HepG2 (cell line): ENCODE data around the gene COA3. TPM values are rescaled to one million over a fixed set of nuclear protein-coding genes. Genes with fewer than 3 reads are reported as not detected.

Experiments used
- BCL6 ChIP-seq: IDR thresholded peaks from 2 replicates; pipeline ENCODE4 v1.6.1; 2016; ENCODE audit warnings: missing genetic modification reagents, missing compliant biosample characterization
- ELF3 ChIP-seq: IDR thresholded peaks from 2 replicates; pipeline ENCODE4 v1.6.1; 2016; ENCODE audit warnings: missing genetic modification reagents, missing compliant biosample characterization
- FOXA3 ChIP-seq: IDR thresholded peaks from 2 replicates; pipeline ENCODE4 v1.6.1; 2016; ENCODE audit warnings: missing genetic modification reagents, missing compliant biosample characterization
- HNF4A ChIP-seq: sonication (generic); formaldehyde crosslinking; IDR thresholded peaks from 2 replicates; pipeline ENCODE4 v1.4.0; 2020; ENCODE audit warnings: missing genetic modification reagents
- KDM3A ChIP-seq: IDR thresholded peaks from 2 replicates; pipeline ENCODE4 v1.6.1; 2018; ENCODE audit warnings: low read depth, missing compliant biosample characterization
- KLF15 ChIP-seq: sonication (generic); formaldehyde crosslinking; IDR thresholded peaks from 2 replicates; pipeline ENCODE4 v1.8.1; 2023; ENCODE audit warnings: borderline replicate concordance, mild to moderate bottlenecking, inconsistent platforms, missing genetic modification reagents, mixed read lengths
- MBNL3 ChIP-seq: fragments of 250-450 bp; sonication (Bioruptor Pico); conservative IDR thresholded peaks from 2 replicates; pipeline ENCODE4 v1.8.0; 2022; ENCODE audit warnings: mild to moderate bottlenecking, inconsistent platforms
- MIXL1 ChIP-seq: IDR thresholded peaks from 2 replicates; pipeline ENCODE4 v1.6.1; 2016
- POLR2AphosphoS5 ChIP-seq: IDR thresholded peaks from 2 replicates; pipeline ENCODE4 v1.6.1; 2012; ENCODE audit warnings: low read depth, low read length
- RFX1 ChIP-seq: fragments of 450-650 bp; IDR thresholded peaks from 2 replicates; pipeline ENCODE4 v1.6.1; 2017
- THYN1 ChIP-seq: sonication (generic); formaldehyde crosslinking; IDR thresholded peaks from 2 replicates; pipeline ENCODE4 v1.8.1; 2023; ENCODE audit warnings: low read depth, mild to moderate bottlenecking, moderate library complexity, missing genetic modification reagents, borderline replicate concordance
- ZNF101 ChIP-seq: sonication (generic); formaldehyde crosslinking; IDR thresholded peaks from 2 replicates; pipeline ENCODE4 v1.4.0; 2020; ENCODE audit warnings: mild to moderate bottlenecking, low read depth, missing genetic modification reagents, borderline replicate concordance
- ZNF24 ChIP-seq: fragments of 450-650 bp; IDR thresholded peaks from 2 replicates; pipeline ENCODE4 v1.6.1; 2017; ENCODE audit warnings: antibody characterized with exemption, mild to moderate bottlenecking
- ZNF430 ChIP-seq: sonication (generic); formaldehyde crosslinking; IDR thresholded peaks from 2 replicates; pipeline ENCODE4 v1.9.0; 2021; ENCODE audit warnings: mild to moderate bottlenecking, missing genetic modification reagents
- polyA plus RNA-seq, 8 experiments: library from polyadenylated mRNA; depleted of rRNA in 3 of 8; stranded (reverse) in 7 of 8; unstranded in 1 of 8; fragments of >200 nt; fragmentation: Illumina TruSeq in 4 of 8; extraction: Trizol in 4 of 8; gene quantifications; 2 replicates each; pipeline versions ENCODE4 v1.2.1 to v1.2.3, GENCODE V29; 2011 to 2016; ENCODE audit warnings: low read depth in 4 of 8, missing spikeins in 1 of 8, mixed read lengths in 1 of 8; ENCODE audit not compliant: insufficient read depth in 1 of 8
- total RNA-seq, 5 experiments: library from RNA; depleted of rRNA; stranded (reverse); fragments of >200 nt; fragmentation: Illumina TruSeq; extraction: Trizol; gene quantifications; 2 replicates each; pipeline ENCODE4 v1.2.3, GENCODE V29; 2016; ENCODE audit warnings: low read depth in 1 of 5
- TF ChIP-seq, protein P1 (sequence below): sonication (generic); formaldehyde crosslinking; IDR thresholded peaks from 2 replicates; pipeline ENCODE4 v1.5.0; 2020; ENCODE audit warnings: mild to moderate bottlenecking, missing genetic modification reagents
- TF ChIP-seq, protein P2 (sequence below): sonication (generic); formaldehyde crosslinking; IDR thresholded peaks from 2 replicates; pipeline ENCODE4 v1.8.0; 2022; ENCODE audit warnings: mild to moderate bottlenecking, missing genetic modification reagents, moderate library complexity
- TF ChIP-seq, protein P3 (sequence below): IDR thresholded peaks from 2 replicates; pipeline ENCODE4 v1.6.1; 2012; ENCODE audit warnings: low read depth, low read length, improper control_type of control experiment
- TF ChIP-seq, protein P4 (sequence below): sonication (generic); formaldehyde crosslinking; IDR thresholded peaks from 2 replicates; pipeline ENCODE4 v1.4.0; 2020; ENCODE audit warnings: missing genetic modification reagents, borderline replicate concordance
- TF ChIP-seq, protein P5 (sequence below): sonication (generic); formaldehyde crosslinking; conservative IDR thresholded peaks from 2 replicates; pipeline ENCODE4 v1.4.0; 2020; ENCODE audit warnings: mild to moderate bottlenecking, missing genetic modification reagents, moderate library complexity
- TF ChIP-seq, protein P6 (sequence below): sonication (generic); formaldehyde crosslinking; IDR thresholded peaks from 2 replicates; pipeline ENCODE4 v1.5.0; 2020; ENCODE audit warnings: missing genetic modification reagents

Gene COA3
- total and polyA plus RNA-seq, 2 of the 13 experiments (the other 11 are each of a cell fraction or from before 2014, with no cell fraction given): 133 to 202 TPM

DNA sequence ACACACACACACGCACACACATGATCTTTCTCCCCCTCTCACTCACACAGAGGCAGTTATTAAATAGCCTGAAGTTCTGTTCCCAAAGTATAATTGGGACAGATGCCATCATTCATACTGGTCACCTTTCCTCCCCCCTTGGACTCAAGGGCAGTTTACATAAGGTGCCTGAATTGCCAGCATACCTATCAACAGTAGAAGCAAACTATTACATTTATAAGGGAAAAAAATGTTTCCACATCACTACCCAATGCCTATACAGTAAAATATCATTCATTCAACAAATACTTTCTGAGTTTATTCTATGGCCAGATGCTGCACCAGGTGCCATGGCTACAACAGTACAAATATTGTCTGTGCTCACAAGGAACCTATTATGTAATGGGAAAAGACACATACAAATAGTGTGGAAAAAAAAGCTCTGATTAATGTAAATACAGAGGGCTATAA lies 6.4 kb upstream of the COA3 start (continued):
- TF ChIP-seq, protein P1, sequence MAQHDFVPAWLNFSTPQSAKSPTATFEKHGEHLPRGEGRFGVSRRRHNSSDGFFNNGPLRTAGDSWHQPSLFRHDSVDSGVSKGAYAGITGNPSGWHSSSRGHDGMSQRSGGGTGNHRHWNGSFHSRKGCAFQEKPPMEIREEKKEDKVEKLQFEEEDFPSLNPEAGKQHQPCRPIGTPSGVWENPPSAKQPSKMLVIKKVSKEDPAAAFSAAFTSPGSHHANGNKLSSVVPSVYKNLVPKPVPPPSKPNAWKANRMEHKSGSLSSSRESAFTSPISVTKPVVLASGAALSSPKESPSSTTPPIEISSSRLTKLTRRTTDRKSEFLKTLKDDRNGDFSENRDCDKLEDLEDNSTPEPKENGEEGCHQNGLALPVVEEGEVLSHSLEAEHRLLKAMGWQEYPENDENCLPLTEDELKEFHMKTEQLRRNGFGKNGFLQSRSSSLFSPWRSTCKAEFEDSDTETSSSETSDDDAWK (CRISPR knock-in tag): no peak
- TF ChIP-seq ZNF101 (CRISPR knock-in tag) (no peak), KDM3A (CRISPR knock-in tag) (no peak), MIXL1 (peak; percentile 38), THYN1 (CRISPR knock-in tag) (no peak), BCL6 (CRISPR knock-in tag) (peak; percentile 70; the same call in 1 of the 2 replicates), ELF3 (CRISPR knock-in tag) (0 out of 2 replicates have a peak, but pooled peaks have one; percentile 18), FOXA3 (CRISPR knock-in tag) (peak; percentile 32), MBNL3 (CRISPR knock-in tag) (no peak), RFX1 (peak; percentile 83), ZNF430 (CRISPR knock-in tag) (no peak), ZNF24 (peak; percentile 70; the same call in 1 of the 2 replicates), KLF15 (CRISPR knock-in tag) (no peak), HNF4A (CRISPR knock-in tag) (no peak), POLR2AphosphoS5 (no peak)
- TF ChIP-seq, protein P2, sequence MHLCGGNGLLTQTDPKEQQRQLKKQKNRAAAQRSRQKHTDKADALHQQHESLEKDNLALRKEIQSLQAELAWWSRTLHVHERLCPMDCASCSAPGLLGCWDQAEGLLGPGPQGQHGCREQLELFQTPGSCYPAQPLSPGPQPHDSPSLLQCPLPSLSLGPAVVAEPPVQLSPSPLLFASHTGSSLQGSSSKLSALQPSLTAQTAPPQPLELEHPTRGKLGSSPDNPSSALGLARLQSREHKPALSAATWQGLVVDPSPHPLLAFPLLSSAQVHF (CRISPR knock-in tag): no peak
- TF ChIP-seq, protein P3, sequence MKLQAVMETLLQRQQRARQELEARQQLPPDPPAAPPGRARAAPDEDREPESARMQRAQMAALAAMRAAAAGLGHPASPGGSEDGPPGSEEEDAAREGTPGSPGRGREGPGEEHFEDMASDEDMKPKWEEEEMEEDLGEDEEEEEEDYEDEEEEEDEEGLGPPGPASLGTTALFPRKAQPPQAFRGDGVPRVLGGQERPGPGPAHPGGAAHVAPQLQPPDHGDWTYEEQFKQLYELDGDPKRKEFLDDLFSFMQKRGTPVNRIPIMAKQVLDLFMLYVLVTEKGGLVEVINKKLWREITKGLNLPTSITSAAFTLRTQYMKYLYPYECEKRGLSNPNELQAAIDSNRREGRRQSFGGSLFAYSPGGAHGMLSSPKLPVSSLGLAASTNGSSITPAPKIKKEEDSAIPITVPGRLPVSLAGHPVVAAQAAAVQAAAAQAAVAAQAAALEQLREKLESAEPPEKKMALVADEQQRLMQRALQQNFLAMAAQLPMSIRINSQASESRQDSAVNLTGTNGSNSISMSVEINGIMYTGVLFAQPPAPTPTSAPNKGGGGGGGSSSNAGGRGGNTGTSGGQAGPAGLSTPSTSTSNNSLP: peak; percentile 86; the same call in 1 of the 2 replicates
- TF ChIP-seq, protein P4, sequence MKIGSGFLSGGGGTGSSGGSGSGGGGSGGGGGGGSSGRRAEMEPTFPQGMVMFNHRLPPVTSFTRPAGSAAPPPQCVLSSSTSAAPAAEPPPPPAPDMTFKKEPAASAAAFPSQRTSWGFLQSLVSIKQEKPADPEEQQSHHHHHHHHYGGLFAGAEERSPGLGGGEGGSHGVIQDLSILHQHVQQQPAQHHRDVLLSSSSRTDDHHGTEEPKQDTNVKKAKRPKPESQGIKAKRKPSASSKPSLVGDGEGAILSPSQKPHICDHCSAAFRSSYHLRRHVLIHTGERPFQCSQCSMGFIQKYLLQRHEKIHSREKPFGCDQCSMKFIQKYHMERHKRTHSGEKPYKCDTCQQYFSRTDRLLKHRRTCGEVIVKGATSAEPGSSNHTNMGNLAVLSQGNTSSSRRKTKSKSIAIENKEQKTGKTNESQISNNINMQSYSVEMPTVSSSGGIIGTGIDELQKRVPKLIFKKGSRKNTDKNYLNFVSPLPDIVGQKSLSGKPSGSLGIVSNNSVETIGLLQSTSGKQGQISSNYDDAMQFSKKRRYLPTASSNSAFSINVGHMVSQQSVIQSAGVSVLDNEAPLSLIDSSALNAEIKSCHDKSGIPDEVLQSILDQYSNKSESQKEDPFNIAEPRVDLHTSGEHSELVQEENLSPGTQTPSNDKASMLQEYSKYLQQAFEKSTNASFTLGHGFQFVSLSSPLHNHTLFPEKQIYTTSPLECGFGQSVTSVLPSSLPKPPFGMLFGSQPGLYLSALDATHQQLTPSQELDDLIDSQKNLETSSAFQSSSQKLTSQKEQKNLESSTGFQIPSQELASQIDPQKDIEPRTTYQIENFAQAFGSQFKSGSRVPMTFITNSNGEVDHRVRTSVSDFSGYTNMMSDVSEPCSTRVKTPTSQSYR: 0 out of 2 replicates have a peak, but pooled peaks have one; percentile 24
- TF ChIP-seq, protein P5, sequence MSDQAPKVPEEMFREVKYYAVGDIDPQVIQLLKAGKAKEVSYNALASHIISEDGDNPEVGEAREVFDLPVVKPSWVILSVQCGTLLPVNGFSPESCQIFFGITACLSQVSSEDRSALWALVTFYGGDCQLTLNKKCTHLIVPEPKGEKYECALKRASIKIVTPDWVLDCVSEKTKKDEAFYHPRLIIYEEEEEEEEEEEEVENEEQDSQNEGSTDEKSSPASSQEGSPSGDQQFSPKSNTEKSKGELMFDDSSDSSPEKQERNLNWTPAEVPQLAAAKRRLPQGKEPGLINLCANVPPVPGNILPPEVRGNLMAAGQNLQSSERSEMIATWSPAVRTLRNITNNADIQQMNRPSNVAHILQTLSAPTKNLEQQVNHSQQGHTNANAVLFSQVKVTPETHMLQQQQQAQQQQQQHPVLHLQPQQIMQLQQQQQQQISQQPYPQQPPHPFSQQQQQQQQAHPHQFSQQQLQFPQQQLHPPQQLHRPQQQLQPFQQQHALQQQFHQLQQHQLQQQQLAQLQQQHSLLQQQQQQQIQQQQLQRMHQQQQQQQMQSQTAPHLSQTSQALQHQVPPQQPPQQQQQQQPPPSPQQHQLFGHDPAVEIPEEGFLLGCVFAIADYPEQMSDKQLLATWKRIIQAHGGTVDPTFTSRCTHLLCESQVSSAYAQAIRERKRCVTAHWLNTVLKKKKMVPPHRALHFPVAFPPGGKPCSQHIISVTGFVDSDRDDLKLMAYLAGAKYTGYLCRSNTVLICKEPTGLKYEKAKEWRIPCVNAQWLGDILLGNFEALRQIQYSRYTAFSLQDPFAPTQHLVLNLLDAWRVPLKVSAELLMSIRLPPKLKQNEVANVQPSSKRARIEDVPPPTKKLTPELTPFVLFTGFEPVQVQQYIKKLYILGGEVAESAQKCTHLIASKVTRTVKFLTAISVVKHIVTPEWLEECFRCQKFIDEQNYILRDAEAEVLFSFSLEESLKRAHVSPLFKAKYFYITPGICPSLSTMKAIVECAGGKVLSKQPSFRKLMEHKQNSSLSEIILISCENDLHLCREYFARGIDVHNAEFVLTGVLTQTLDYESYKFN (CRISPR knock-in tag): peak; percentile 32; the same call in 1 of the 2 replicates
- TF ChIP-seq, protein P6, sequence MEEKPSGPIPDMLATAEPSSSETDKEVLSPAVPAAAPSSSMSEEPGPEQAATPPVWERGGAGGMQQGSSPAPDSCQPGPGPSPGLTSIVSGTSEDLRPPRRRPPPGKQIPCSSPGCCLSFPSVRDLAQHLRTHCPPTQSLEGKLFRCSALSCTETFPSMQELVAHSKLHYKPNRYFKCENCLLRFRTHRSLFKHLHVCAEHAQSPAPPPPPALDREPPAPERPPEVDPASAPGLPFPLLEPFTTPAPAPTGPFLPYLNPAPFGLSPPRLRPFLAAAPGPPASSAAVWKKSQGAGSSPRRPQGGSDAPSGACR (CRISPR knock-in tag): no peak
